ENCODE data around the gene MAGI2.

DNA sequence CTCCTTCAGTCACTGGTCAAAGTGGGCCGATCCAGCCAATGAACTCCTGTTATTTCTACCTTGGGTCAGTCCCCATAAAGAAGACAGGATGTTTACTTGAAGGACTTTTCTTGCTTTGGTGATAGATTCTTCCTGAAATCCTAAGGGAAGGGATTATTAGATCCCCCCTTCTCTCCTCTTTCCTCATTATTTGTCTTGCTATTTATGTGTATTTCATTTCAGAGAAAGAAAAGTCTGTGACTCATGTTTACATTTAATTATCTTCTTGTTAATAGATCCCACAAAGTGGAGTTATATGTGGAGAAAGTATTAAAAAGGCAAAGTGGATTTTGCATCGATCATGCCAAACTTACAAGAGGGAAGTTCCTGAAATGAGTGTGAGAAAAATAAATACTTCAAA lies 1313.4 kb downstream of the MAGI2 start:
- TF ChIP-seq POLR2A (IDR thresholded peaks at IDR 0.05) (no peak), CTCF (IDR thresholded peaks at IDR 0.05 in 4 of 5, conservative IDR thresholded peaks at IDR 0.05 in 1 of 5) (no peak)
